HG03066 (cell line): ENCODE results near the gene UNC93A.

Source experiments
- ATAC-seq: cut with Tn5 transposase; IDR thresholded peaks from one replicate; pipeline ENCODE4 v1.9.1; 2021; ENCODE audit warnings: low read depth; ENCODE audit not compliant: unreplicated experiment

Gene UNC93A

GRCh38 chr6:167292301-167293087, 1.4 kb downstream of the UNC93A start:
- ATAC-seq = no peak

- no peak for ATAC-seq
Observed at GRCh38 chr6:167293088-167293589, 2.0 kb downstream of the UNC93A start.

GRCh38 chr6:167293590-167294091, 2.5 kb downstream of the UNC93A start:
- ATAC-seq = no peak

DNA sequence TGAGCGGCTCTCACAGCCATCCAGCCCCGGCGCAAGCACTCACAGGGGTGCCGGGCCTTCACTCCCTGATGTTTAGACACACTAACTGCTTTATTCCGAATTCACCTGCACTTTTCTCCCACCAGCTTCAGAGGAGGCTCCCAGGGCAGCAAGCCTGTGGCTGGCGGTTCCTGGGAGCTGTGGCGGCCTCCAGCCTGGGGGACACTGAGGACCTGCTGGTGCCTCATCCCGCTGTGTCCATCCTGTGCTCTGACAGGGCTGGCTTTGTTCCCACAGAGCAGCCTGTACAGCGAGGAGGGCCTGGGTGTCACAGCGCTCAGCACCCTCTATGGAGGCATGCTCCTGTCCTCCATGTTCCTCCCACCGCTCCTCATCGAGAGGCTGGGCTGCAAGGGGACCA, 3.1 kb downstream of the UNC93A start:
- no peak for ATAC-seq

DNA sequence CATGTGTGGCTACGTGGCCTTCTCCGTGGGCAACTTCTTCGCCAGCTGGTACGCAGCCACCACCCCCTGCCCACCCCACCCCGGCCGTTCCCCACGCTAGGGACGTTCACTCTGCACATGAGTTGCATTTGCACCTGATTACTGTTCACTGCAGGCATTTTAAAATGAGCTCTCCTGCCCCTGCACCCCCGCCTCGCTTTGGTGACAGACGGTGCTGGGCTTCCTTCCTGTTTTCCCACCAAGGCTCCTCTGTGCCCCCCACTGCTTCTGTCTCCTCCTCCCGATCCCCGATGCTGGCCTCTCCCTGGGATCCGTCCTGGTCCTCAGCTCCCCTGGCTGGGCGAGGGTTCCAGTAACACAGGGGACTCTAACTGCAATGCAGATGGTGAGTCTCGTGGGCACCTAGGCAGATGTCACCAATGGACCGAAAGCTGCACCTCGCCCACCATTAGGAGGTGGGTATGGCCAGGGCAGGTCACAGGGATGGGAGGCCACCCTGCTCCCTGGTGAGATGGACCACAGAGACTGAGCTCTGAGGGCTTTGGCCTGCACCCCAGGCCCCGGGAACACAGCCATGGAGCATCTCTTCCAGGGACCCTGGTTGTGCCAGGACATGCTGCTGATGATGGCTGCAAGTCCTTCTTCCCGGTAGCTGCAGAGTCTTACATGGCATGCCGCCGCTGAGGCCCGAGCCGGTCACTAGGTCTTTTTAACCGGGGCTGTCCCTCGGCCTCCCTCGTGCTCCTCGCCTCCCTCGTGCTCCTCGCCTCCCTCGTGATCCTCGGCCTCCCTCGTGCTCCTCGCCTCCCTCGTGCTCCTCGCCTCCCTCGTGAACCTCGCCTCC, 3.8 kb downstream of the UNC93A start:
- ATAC-seq = no peak

GRCh38 chr6:167295495-167296292, 4.6 kb downstream of the UNC93A start:
- no peak for ATAC-seq

- ATAC-seq = no peak
Observed at GRCh38 chr6:167296293-167296690, 5.2 kb downstream of the UNC93A start.

- ATAC-seq = no peak
Observed at GRCh38 chr6:167296902-167297301, 5.8 kb downstream of the UNC93A start.

GRCh38 chr6:167298127-167298526, 7.0 kb downstream of the UNC93A start:
- no peak for ATAC-seq

DNA sequence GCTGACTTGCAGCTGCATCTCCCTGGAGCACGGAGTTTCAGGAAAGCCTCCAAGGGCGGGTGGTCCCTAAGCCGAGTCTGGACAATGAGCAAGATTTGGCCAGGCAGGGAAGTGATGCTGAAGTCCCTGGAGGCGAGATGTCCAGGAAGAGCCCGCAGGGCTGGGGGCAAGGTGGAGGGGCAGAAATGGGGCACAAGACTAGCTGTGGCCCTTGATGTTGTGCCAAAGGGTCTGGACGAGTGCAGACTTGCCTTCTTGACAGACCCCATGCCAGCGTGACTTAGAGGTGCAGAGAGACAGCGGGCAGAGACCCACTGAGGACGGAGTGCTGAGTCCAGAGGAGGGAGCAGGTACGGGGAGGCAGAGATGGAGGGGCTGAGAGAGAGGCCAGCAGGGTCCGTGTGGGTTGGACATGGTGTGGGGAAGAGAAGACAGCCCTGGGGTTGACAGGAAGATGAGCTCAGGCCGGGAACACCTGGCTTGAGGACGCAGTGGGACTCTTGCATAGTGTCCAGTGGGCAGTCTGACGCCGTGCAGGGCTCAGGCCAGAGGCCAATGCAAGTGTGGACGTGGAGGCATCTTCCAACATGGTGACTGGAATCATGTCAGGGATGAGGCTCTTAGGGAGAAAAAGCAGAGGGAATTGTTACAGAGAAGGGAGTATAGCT, 8.7 kb downstream of the UNC93A start:
- no peak for ATAC-seq

DNA sequence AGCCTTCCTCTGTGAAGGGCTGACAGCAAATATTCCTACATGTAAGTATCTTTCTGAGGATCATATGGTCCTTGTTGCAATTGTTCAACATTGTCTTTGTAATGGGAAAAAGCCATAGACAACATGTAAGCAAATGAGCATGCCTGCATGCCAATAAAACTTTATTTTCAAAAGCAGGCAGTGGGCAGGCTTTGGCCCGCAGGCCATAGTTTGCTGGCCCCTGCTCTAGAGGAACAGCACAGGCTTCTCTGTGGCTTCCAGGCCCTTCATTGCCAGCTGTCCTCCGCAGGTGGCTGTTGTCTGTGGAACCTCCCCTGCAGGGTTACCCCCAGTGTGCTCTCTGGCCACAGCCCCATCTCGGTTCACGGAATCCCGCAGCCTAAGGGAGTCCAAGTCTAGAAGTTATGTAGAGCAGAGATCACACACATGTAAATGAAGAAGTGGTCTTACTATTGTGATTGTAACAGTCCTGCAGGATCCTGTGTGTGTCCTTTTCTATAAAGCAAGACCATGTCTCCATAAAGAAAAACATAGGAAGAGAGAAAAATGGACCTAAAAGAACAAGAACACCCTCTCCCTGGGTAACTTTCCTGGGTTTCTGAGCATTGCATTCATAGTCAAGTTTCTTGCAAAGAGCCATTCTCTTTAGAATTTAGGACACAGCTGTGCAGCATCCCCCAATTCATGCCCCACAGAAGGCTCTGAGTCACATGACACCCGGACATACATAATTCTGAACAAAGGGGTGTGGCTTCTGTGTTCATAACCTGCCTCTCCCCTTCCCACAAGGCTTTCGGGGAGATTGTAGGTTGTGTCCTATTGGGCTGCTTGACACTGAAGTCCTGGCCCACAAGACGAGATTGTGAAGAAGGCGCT, 10.0 kb downstream of the UNC93A start:
- ATAC-seq = no peak

DNA sequence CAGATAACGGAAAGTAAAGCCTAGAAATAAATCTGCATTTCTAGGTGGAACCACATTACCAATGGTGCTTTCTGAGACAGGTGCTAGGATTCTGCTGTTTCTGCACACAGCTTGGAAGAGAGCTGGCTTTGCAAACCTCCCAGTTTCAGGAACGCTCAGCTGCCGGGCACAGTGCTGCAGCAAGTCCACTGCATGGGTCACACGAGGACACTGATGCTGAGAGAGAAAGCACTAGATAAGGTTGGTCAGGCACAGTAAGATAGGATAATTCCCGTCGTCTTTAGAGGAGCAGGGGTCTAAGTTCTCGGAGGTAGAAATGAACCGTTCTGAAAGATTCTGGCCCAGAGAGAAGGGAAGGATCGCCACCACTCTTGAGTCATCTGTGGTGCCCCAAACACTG, 11.0 kb downstream of the UNC93A start:
- no peak for ATAC-seq

- no peak for ATAC-seq
Observed at GRCh38 chr6:167302796-167303195, 11.7 kb downstream of the UNC93A start.

GRCh38 chr6:167303675-167304625, 12.8 kb downstream of the UNC93A start:
- ATAC-seq = no peak

DNA sequence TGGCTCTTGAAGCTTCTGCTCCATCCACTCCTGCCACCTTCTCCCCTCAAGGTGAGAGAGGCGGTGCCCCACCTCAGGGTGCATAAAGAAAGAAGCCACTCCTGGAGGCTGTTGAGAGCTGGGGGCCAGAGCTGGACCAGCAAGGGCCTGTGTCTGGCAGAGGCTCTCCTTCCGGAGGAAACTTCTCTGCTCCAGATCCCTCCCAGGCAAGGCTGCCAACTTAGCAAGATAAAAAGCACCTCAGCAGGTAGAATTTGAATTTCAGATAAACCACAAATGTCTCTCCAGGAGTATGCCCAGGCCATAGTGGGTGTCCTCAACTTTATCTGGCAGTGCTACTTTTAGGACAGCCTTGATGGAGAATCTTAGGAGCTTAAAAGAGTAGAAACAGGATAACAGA, 13.8 kb downstream of the UNC93A start:
- ATAC-seq = no peak

- no peak for ATAC-seq
Observed at GRCh38 chr6:167305796-167306195, 14.7 kb downstream of the UNC93A start.

- ATAC-seq = no peak
Observed at GRCh38 chr6:167306401-167306998, 15.4 kb downstream of the UNC93A start.
